Limb (tissue), 2 donors: ENCODE results near the gene PHETA1.
A peak's percentile ranks its signal among the peaks of the same experiment; 100 is the strongest.
"Not testable (repeated sequence)": the region's sequence is repeated elsewhere in the genome, so short reads cannot be mapped to it uniquely, and the experiment has no call there.

ENCODE experiments used
- DNase-seq, 2 donors: peaks; one replicate each; pipeline ENCODE4 v3.0.0-alpha.2; 2016; ENCODE audit errors: extremely low spot score in 2 of 2

Gene PHETA1

GRCh38 chr12:111405859-111406473, 37.1 kb upstream of the PHETA1 start, which contains the start of gene SH2B3:
TSS of gene SH2B3 (plus strand) at chr12:111405923. CDS start at chr12:111418146, 12,223 bp downstream.
- no peak for DNase-seq

GRCh38 chr12:111405149-111405858, 36.4 kb upstream of the PHETA1 start:
- DNase-seq, result peak; percentile 79 to 93

- DNase-seq, result peak in 1 of 2 donors; percentile 50
These were observed 35.7 kb upstream of the PHETA1 start for GRCh38 chr12:111404362-111405148.

GRCh38 chr12:111402490-111402824, 33.6 kb upstream of the PHETA1 start:
- DNase-seq, result not testable (repeated sequence)

- DNase-seq, result no peak
These were observed 32.3 kb upstream of the PHETA1 start for GRCh38 chr12:111401167-111401605.

- DNase-seq, result not testable (repeated sequence)
These were observed 31.0 kb upstream of the PHETA1 start for GRCh38 chr12:111399741-111400404.

GRCh38 chr12:111398530-111398929, 29.6 kb upstream of the PHETA1 start:
- DNase-seq, result no peak

- DNase-seq, result peak; percentile 66 to 89
These were observed 28.0 kb upstream of the PHETA1 start for GRCh38 chr12:111396726-111397445.

- DNase-seq, result not testable (repeated sequence)
These were observed 27.4 kb upstream of the PHETA1 start for GRCh38 chr12:111396271-111396670.

GRCh38 chr12:111395336-111396187, 26.7 kb upstream of the PHETA1 start:
- no peak for DNase-seq

GRCh38 chr12:111394480-111394879, 25.6 kb upstream of the PHETA1 start:
- DNase-seq, result no peak

GRCh38 chr12:111393700-111394300, 24.9 kb upstream of the PHETA1 start:
- no peak for DNase-seq

- DNase-seq, result no peak
These were observed 22.0 kb upstream of the PHETA1 start for GRCh38 chr12:111390910-111391309.

GRCh38 chr12:111389635-111390034, 20.7 kb upstream of the PHETA1 start:
- no peak for DNase-seq

- no peak for DNase-seq
These were observed 18.9 kb upstream of the PHETA1 start for GRCh38 chr12:111387747-111388323.

GRCh38 chr12:111386885-111387284, 18.0 kb upstream of the PHETA1 start:
- no peak for DNase-seq

- DNase-seq, result no peak
These were observed 15.7 kb upstream of the PHETA1 start for GRCh38 chr12:111384596-111384995.

GRCh38 chr12:111379942-111380554, 11.2 kb upstream of the PHETA1 start:
- no peak for DNase-seq

GRCh38 chr12:111377440-111377839, 8.5 kb upstream of the PHETA1 start:
- no peak for DNase-seq
